ENCODE measurements around the gene NTHL1.

Gene NTHL1

DNA sequence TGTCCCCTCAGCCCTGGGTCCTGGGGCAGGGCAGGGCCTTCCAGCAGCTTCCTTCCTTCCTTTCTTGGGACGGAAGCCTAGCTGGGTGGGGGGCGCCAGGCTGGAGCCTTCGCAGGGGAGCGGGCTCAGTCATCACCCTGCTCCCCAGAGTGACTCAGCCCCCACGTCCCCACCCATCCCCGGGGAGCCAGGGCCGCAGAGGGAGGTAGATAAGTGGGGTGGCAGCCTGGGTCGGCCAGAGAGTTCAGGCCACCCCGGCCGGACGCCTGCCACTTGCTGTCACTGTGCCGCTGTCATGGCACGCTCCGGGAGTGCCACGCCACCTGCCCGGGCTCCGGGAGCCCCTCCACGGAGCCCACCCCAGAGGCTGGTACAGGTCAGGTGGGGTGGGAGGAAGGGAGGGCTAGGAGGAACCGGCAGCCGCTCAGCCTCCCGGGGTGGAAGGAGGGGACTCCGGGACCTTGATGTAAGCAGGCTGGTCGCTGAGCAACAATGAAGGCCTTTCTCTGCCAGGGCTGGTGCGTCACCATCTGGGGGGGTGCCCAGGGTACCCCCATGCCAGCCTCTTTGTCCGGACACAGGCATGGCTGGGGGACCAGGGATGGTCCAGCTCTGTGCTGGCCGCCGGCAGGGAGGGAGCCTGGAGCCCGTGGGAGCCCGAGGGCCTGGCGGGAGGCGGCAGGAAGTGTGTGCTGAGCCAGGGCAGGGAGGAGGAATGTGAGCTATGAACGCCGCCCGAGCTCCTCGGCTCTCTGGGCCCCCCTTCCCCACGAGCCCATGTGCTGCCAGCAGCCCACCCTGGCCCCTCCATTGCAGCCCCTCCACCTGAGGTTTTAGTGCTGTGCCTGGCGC, 14.4 kb downstream of the NTHL1 start:
- TF ChIP-seq, protein P1, sequence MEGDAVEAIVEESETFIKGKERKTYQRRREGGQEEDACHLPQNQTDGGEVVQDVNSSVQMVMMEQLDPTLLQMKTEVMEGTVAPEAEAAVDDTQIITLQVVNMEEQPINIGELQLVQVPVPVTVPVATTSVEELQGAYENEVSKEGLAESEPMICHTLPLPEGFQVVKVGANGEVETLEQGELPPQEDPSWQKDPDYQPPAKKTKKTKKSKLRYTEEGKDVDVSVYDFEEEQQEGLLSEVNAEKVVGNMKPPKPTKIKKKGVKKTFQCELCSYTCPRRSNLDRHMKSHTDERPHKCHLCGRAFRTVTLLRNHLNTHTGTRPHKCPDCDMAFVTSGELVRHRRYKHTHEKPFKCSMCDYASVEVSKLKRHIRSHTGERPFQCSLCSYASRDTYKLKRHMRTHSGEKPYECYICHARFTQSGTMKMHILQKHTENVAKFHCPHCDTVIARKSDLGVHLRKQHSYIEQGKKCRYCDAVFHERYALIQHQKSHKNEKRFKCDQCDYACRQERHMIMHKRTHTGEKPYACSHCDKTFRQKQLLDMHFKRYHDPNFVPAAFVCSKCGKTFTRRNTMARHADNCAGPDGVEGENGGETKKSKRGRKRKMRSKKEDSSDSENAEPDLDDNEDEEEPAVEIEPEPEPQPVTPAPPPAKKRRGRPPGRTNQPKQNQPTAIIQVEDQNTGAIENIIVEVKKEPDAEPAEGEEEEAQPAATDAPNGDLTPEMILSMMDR (IDR thresholded peaks at IDR 0.05; ENCODE audit: low read depth, low read length, missing control alignments), result no peak
- no peak for DNase-seq (ENCODE audit: low read depth)
- no peak overlapping the region for H3K4me3 ChIP-seq (ENCODE audit: low read depth, low read length)

DNA sequence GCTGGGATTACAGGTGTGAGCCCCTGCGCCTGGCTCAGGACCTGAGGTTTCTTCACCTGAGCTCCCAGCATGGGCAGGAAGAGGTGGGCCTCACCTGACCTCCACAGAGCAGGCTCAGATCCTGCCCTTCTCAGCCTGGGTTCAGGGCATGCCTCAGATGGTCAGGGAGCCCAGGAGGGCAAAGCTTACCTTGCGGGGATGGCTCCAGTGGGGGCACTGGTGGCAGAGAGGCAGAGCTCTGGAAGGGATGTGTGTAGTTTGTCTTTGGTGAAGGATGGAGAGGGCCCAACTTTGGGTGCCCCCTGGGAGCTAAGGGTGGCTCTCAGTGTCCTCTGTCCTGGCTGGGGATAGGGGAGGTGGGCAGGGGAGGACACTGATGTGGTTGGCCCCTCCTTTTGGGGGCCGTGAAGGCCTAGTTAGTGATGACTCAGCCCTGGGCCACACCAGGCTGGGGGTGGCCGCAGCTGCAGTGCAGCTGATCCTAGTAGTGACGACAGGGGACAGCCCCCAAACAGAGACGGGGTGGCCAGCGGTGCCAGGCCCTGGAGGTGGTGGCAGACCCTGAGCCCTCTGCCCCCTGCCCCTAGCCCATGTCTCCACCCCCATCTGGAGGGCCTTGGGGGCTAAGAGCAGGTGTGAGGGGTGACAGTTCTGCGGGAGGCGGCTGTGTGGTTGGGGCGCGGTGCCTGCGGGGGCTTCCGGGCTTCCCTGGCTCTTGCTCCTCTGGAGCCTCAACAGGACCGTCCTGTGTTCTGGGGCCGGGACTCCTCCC, 15.2 kb downstream of the NTHL1 start:
- TF ChIP-seq, protein P1 (IDR thresholded peaks at IDR 0.05; ENCODE audit: low read depth, low read length, missing control alignments), result no peak
- no peak for DNase-seq (ENCODE audit: low read depth)
- no peak overlapping the region for H3K4me3 ChIP-seq (ENCODE audit: low read depth, low read length)

DNA sequence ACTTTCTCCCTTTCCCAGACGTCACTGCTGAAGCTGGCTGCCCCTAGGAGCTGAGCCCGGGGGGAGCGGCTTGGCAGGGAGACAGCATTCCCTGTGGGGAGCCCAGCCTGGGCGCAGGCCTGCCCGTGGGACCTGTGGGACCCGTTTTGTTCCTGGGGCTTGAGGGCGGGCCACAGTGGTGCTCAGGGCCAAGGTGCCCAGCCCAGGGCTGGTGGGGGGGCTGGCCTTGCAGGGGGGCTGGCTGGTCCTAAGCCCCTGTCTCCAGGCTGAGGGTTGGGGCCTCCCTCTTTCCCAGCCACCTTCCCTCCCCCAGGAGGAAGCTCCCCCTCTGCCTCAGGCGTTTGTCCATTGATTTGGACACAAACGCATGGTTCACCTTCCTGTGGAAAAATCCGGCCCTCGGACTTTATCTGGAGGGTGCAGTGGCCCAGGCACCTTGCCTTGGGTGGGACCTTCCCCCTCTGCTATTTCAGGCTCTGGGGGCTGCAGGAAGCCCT, 16.5 kb downstream of the NTHL1 start:
- H3K4me3 ChIP-seq (ENCODE audit: low read depth, low read length), result no peak overlapping the region
- no peak for DNase-seq (ENCODE audit: low read depth)
- TF ChIP-seq, protein P1 (IDR thresholded peaks at IDR 0.05; ENCODE audit: low read depth, low read length, missing control alignments), result no peak

DNA sequence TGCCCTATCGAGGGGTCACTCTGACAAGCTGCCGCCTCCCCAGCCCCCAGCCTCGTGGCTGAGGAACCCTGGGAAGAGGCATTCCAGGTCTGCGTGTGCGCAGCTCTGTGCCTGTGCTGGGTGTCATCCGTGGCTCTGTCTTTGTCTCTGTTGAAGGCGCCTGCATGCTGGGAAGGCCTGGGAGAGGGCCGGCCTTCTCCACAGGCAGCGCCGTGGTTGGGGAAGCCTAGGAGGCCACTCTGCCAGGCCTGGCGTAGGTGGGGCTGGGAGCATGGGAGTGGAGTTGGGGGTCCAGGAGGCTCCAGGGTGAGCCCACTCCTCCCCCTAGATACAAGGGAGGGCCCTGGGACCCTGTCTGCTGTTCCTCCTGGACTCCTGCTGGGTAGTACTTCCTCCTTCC, 17.6 kb downstream of the NTHL1 start:
- TF ChIP-seq, protein P1 (IDR thresholded peaks at IDR 0.05; ENCODE audit: low read depth, low read length, missing control alignments), result no peak
- no peak overlapping the region for H3K4me3 ChIP-seq (ENCODE audit: low read depth, low read length)
- DNase-seq (ENCODE audit: low read depth), result no peak

DNA sequence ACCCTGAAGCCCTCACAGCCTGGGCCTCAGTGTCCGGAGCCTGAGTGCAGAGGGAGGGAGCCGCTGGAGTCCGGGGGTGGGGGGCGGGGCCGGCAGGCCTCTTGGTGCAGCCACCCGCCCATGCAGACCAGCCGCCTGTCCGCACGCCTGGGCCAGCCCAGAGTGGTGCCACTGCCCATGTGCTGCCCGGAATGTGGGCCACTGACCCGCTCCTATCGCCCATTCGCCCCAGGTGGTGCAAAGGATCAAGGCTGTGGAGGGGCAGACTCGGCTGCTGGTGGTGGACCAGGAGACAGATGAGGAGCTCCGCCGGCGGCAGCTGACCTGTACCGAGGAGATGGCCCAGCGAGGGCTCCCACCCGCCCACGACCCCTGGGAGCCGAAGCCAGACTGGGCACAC, 18.3 kb downstream of the NTHL1 start:
- no peak overlapping the region for H3K4me3 ChIP-seq (ENCODE audit: low read depth, low read length)
- TF ChIP-seq, protein P1 (IDR thresholded peaks at IDR 0.05; ENCODE audit: low read depth, low read length, missing control alignments), result no peak
- DNase-seq (ENCODE audit: low read depth), result no peak

DNA sequence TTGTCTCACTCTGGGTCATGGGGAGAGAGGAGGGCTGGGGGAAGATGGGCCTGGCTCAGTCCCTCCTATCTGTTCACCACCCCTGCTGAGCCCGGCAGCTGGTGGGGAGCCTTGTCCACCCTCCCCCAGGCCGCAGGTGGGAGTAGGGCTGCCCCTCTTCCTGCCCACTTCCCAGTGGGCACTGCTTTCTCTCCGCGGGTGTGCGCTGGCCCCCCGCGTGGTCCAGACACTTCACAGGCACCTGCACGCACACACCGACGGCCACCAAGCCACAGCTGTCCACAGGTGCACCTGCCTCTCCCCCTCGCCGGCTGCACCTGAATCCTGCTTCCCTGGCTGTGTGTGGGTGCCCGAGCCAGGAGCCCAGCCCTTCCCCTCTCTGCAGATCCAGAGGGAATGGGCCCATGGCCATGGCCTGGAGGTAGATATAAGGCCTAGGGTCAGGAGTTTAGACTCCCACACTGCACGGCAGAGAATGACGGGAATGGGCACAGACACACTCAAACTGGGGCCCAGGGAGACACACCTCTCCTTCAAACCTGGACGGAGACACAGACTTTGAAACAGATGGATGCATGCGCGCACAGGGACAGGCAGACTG, 18.9 kb downstream of the NTHL1 start:
- DNase-seq (ENCODE audit: low read depth), result no peak
- H3K4me3 ChIP-seq (ENCODE audit: low read depth, low read length), result no peak overlapping the region
- TF ChIP-seq, protein P1 (IDR thresholded peaks at IDR 0.05; ENCODE audit: low read depth, low read length, missing control alignments), result no peak

Data from GM12864 (cell line).